ENCODE measurements around the gene ZNF398. TPM values are rescaled to one million over a fixed set of nuclear protein-coding genes. Genes with fewer than 3 reads are reported as not detected.

ZNF398 gene
- total RNA-seq, 2 donors from 2014 or later, result 27.6 to 28.9 TPM

GRCh38 chr7:149172534-149172920 lies 25.3 kb downstream of the ZNF398 start:
- TF ChIP-seq POLR2A (IDR thresholded peaks at IDR 0.05), result no peak
- TF ChIP-seq POLR2AphosphoS5 (IDR thresholded peaks at IDR 0.05), result no peak
- TF ChIP-seq, protein P1, sequence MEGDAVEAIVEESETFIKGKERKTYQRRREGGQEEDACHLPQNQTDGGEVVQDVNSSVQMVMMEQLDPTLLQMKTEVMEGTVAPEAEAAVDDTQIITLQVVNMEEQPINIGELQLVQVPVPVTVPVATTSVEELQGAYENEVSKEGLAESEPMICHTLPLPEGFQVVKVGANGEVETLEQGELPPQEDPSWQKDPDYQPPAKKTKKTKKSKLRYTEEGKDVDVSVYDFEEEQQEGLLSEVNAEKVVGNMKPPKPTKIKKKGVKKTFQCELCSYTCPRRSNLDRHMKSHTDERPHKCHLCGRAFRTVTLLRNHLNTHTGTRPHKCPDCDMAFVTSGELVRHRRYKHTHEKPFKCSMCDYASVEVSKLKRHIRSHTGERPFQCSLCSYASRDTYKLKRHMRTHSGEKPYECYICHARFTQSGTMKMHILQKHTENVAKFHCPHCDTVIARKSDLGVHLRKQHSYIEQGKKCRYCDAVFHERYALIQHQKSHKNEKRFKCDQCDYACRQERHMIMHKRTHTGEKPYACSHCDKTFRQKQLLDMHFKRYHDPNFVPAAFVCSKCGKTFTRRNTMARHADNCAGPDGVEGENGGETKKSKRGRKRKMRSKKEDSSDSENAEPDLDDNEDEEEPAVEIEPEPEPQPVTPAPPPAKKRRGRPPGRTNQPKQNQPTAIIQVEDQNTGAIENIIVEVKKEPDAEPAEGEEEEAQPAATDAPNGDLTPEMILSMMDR (IDR thresholded peaks at IDR 0.05), result no peak
- DNase-seq (ENCODE audit: low spot score), result no peak
- no peak overlapping the region for H3K27ac ChIP-seq
- no peaks in the 10 kb centered on the region for H3K4me1 ChIP-seq (replicated peaks)
- H3K9me3 ChIP-seq, result no peaks in the 10 kb centered on the region
- H3K36me3 ChIP-seq, result no peaks in the 10 kb centered on the region
- H3K4me3 ChIP-seq, result no peak overlapping the region
- WGBS, result 69% methylated on average over 1 of the region's 1 CpG
- no peaks in the 10 kb centered on the region for H3K27me3 ChIP-seq (replicated peaks; ENCODE audit: insufficient read depth)
- intact Hi-C loops (cut with DNase I), result no loop called here

GRCh38 chr7:149175150-149175549 lies 27.9 kb downstream of the ZNF398 start:
- no peak for TF ChIP-seq POLR2A (IDR thresholded peaks at IDR 0.05)
- TF ChIP-seq POLR2AphosphoS5 (IDR thresholded peaks at IDR 0.05), result no peak
- TF ChIP-seq, protein P1 (IDR thresholded peaks at IDR 0.05), result no peak
- 84% methylated on average over 2 of the region's 2 CpGs for whole genome bisulfite sequencing
- H3K4me3 ChIP-seq, result no peak overlapping the region
- H3K27ac ChIP-seq, result no peak overlapping the region
- H3K27me3 ChIP-seq (replicated peaks; ENCODE audit: insufficient read depth), result no peaks in the 10 kb centered on the region
- intact Hi-C loops (cut with DNase I), result no loop called here
- H3K4me1 ChIP-seq (replicated peaks), result no peaks in the 10 kb centered on the region
- no peak for DNase-seq (ENCODE audit: low spot score)
- H3K9me3 ChIP-seq, result no peaks in the 10 kb centered on the region
- peaks cover 7 to 8% of the 10 kb centered on the region in 2 donors for H3K36me3 ChIP-seq

GRCh38 chr7:149179241-149179640 lies 32.0 kb downstream of the ZNF398 start:
- no peaks in the 10 kb centered on the region for H3K9me3 ChIP-seq
- DNase-seq (ENCODE audit: low spot score), result no peak
- H3K36me3 ChIP-seq, result peaks cover 7 to 8% of the 10 kb centered on the region in 2 donors
- no peak overlapping the region for H3K27ac ChIP-seq
- 94% methylated on average over 19 of the region's 19 CpGs for WGBS
- no peaks in the 10 kb centered on the region for H3K4me1 ChIP-seq (replicated peaks)
- TF ChIP-seq POLR2A (IDR thresholded peaks at IDR 0.05) (no peak), POLR2AphosphoS5 (IDR thresholded peaks at IDR 0.05) (no peak)
- TF ChIP-seq, protein P1 (IDR thresholded peaks at IDR 0.05), result no peak
- no peaks in the 10 kb centered on the region for H3K27me3 ChIP-seq (replicated peaks; ENCODE audit: insufficient read depth)
- no peak overlapping the region for H3K4me3 ChIP-seq
- intact Hi-C loops (cut with DNase I), result no loop called here

DNA sequence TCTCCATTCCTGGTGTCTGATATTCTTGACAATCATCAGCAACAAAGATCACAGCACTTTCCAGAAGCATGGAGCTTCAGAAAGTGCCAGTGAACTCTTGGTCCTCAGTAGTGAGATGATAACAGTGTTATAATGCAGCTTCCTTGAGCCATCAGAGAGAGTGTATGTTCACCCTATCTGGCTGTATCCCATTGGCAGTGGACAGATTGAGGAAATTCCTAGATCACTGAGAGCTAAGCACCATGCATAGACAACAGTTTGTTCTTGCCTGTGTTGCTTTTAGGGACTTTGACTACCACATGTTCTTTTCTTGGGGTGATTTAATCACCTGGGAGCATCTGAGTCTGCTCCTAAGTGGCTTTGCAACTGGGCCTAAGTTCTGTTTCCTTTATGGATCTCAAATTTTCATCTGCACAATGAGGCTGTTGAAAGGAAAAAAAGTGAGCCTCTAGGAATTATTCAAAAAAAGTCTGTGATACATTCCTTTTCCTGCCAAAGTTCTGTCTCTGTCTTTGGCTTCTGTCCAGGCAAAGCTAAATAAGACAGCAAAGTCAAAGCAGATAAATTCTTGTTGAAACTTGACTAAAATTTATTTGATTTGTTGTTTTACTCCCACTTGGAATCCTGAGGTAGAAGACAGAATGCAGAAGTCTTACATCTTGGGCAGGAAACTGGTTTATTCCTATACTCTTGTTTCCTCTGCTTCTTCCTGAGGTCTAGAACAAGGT lies 33.6 kb downstream of the ZNF398 start:
- no peaks in the 10 kb centered on the region for H3K4me1 ChIP-seq (replicated peaks)
- no peak overlapping the region for H3K4me3 ChIP-seq
- no peak for TF ChIP-seq POLR2AphosphoS5 (IDR thresholded peaks at IDR 0.05)
- TF ChIP-seq, protein P1 (IDR thresholded peaks at IDR 0.05), result no peak
- TF ChIP-seq POLR2A (IDR thresholded peaks at IDR 0.05), result no peak
- intact Hi-C loops (cut with DNase I), result no loop called here
- DNase-seq (ENCODE audit: low spot score), result no peak
- peaks cover 7 to 8% of the 10 kb centered on the region in 2 donors for H3K36me3 ChIP-seq
- H3K27me3 ChIP-seq (replicated peaks; ENCODE audit: insufficient read depth), result no peaks in the 10 kb centered on the region
- no peak overlapping the region for H3K27ac ChIP-seq
- H3K9me3 ChIP-seq, result no peaks in the 10 kb centered on the region

GRCh38 chr7:149181450-149181790 lies 34.2 kb downstream of the ZNF398 start:
- TF ChIP-seq POLR2AphosphoS5 (IDR thresholded peaks at IDR 0.05) (no peak), POLR2A (IDR thresholded peaks at IDR 0.05) (no peak)
- TF ChIP-seq, protein P1 (IDR thresholded peaks at IDR 0.05), result no peak
- peaks cover 7 to 8% of the 10 kb centered on the region in 2 donors for H3K36me3 ChIP-seq
- H3K27me3 ChIP-seq (replicated peaks; ENCODE audit: insufficient read depth), result no peaks in the 10 kb centered on the region
- no peak overlapping the region for H3K27ac ChIP-seq
- no peak overlapping the region for H3K4me3 ChIP-seq
- no peak for DNase-seq (ENCODE audit: low spot score)
- no peaks in the 10 kb centered on the region for H3K4me1 ChIP-seq (replicated peaks)
- no peaks in the 10 kb centered on the region for H3K9me3 ChIP-seq
- intact Hi-C loops (cut with DNase I), result no loop called here
